HCT116 (cell line): ENCODE results near the gene COX11. TPM values are rescaled to one million over a fixed set of nuclear protein-coding genes. Genes with fewer than 3 reads are reported as not detected.
A peak's percentile ranks its signal among the peaks of the same experiment; 100 is the strongest.

Experiments used
- ATAC-seq: fragments of 200-7000 bp; cut with Tn5 transposase; 2 replicates; pipeline ENCODE4 v1.9.1; 2020; ENCODE audit warnings: mild to moderate bottlenecking, moderate library complexity
- BruUV-seq: library from RNA; stranded (reverse); fragments of 400-500 nt; replicated peaks from 2 replicates; lab custom pipeline; 2021; lab: Mats Ljungman, UMichigan
- CTCF ChIA-PET: fragments of 300-600 bp; sonication (Branson Sonifier 250); formaldehyde crosslinking; loops from one replicate; lab custom pipeline; 2021; ENCODE audit warnings: antibody characterized with exemption; lab: Charles Lee
- POLR2A ChIA-PET: fragments of 300-600, 350-600 bp; sonication (Branson Sonifier 250); formaldehyde crosslinking; loops from one replicate; lab custom pipeline; 2021; ENCODE audit warnings: antibody characterized with exemption; lab: Charles Lee
- RAD21 ChIA-PET, 2 experiments: fragments of 300-600 bp; sonication (Branson Sonifier 250); formaldehyde crosslinking; loops; one replicate each; lab custom pipeline; 2023; ENCODE audit warnings: low total read pairs in 2 of 2; ENCODE audit not compliant: uncharacterized antibody in 2 of 2, unreplicated experiment in 2 of 2, low non-redundant PET in 1 of 2; lab: Charles Lee
- DNase-seq: peaks from one replicate; pipeline ENCODE4 v3.0.0-alpha.2; 2010; ENCODE audit warnings: low read depth, low spot score
- H2AFZ ChIP-seq: fragments of 200-600 bp; shearing (Covaris generic), sonication (generic); 2 replicates; pipeline ENCODE4 v1.6.1; 2017; ENCODE audit warnings: low read depth, mixed run types, mixed read lengths, antibody characterized with exemption, low read length; ENCODE audit not compliant: poor library complexity, severe bottlenecking
- H3K27ac ChIP-seq: 2 replicates; pipeline ENCODE4 v1.5.1; 2012; ENCODE audit warnings: low read depth, low read length
- H3K27me3 ChIP-seq: fragments of 200-600 bp; sonication (generic); 2 replicates; pipeline ENCODE4 v1.6.1; 2016; ENCODE audit warnings: mixed run types, low read length, mixed read lengths; ENCODE audit not compliant: insufficient read depth
- H3K36me3 ChIP-seq, 2 experiments: fragments of 200-500 bp in 1 of 2; fragments of 200-600 bp in 1 of 2; sonication (Bioruptor generic) in 1 of 2; sonication (generic) in 1 of 2; 2 replicates each; pipeline versions ENCODE4 v1.5.1 to v1.6.1; 2014 to 2016; ENCODE audit warnings: low read length in 2 of 2, inconsistent platforms in 1 of 2, mixed read lengths in 1 of 2, mixed run types in 1 of 2; ENCODE audit not compliant: insufficient read depth in 2 of 2, control insufficient read depth in 1 of 2
- H3K4me1 ChIP-seq, 2 experiments: fragments of 200-600 bp in 1 of 2; sonication (generic) in 1 of 2; 2 replicates each; pipeline versions ENCODE4 v1.5.1 to v1.6.1; 2012 to 2017; ENCODE audit warnings: low read length in 2 of 2, inconsistent platforms in 1 of 2, mild to moderate bottlenecking in 1 of 2, mixed read lengths in 1 of 2, mixed run types in 1 of 2, moderate library complexity in 1 of 2; ENCODE audit not compliant: insufficient read depth in 2 of 2, control insufficient read depth in 1 of 2
- H3K4me2 ChIP-seq: fragments of 200-600 bp; sonication (generic); 2 replicates; pipeline ENCODE4 v1.6.1; 2017; ENCODE audit warnings: mixed run types, low read length, mixed read lengths
- H3K4me3 ChIP-seq, 2 experiments: fragments of 200-600 bp in 1 of 2; sonication (generic) in 1 of 2; replicated peaks in 1 of 2; 2 replicates each; pipeline ENCODE4 v1.5.1; 2011 to 2016; ENCODE audit warnings: low read length in 2 of 2, control low read depth in 1 of 2, low read depth in 1 of 2, mild to moderate bottlenecking in 1 of 2, mixed read lengths in 1 of 2, mixed run types in 1 of 2
- H3K79me2 ChIP-seq: fragments of 200-600 bp; sonication (generic); 2 replicates; pipeline ENCODE4 v1.6.1; 2017; ENCODE audit warnings: mild to moderate bottlenecking, mixed run types, low read length, moderate library complexity, mixed read lengths; ENCODE audit not compliant: insufficient read depth
- H3K9ac ChIP-seq: fragments of 200-600 bp; sonication (generic); 2 replicates; pipeline ENCODE4 v1.6.1; 2016; ENCODE audit warnings: low read length, mixed read lengths
- H3K9me2 ChIP-seq: fragments of 200-600 bp; sonication (generic), shearing (Covaris generic); 2 replicates; pipeline ENCODE4 v1.6.1; 2017; ENCODE audit warnings: mixed run types, mild to moderate bottlenecking, moderate library complexity; ENCODE audit not compliant: insufficient read depth
- H3K9me3 ChIP-seq, 2 experiments: fragments of 200-500 bp in 1 of 2; fragments of 200-600 bp in 1 of 2; sonication (Bioruptor generic) in 1 of 2; sonication (generic) in 1 of 2; 2 replicates each; pipeline ENCODE4 v1.6.1; 2014 to 2017; ENCODE audit warnings: low read length in 2 of 2, mixed read lengths in 2 of 2, inconsistent platforms in 1 of 2, low read depth in 1 of 2, mild to moderate bottlenecking in 1 of 2, mixed run types in 1 of 2, moderate library complexity in 1 of 2; ENCODE audit not compliant: control insufficient read depth in 1 of 2, insufficient read depth in 1 of 2
- H4K20me1 ChIP-seq: fragments of 200-600 bp; sonication (generic), shearing (Covaris generic); 2 replicates; pipeline ENCODE4 v1.6.1; 2017; ENCODE audit warnings: mixed run types, mild to moderate bottlenecking, moderate library complexity; ENCODE audit not compliant: insufficient read depth
- ATF3 ChIP-seq: IDR thresholded peaks from 2 replicates; pipeline ENCODE4 v1.6.1; 2012
- FOSL1 ChIP-seq: IDR thresholded peaks from 2 replicates; pipeline ENCODE4 v1.6.1; 2012; ENCODE audit warnings: low read depth
- POLR2A ChIP-seq: IDR thresholded peaks from 2 replicates; pipeline ENCODE4 v1.7.0; 2011; ENCODE audit warnings: borderline replicate concordance; ENCODE audit not compliant: insufficient read depth, insufficient read length; ENCODE audit errors: extremely low read depth
- SIN3A ChIP-seq: IDR thresholded peaks from 2 replicates; pipeline ENCODE4 v1.6.1; 2012; ENCODE audit warnings: low read depth
- intact Hi-C: fragments of 100-400 bp; cut with micrococcal nuclease; formaldehyde crosslinking; loops from 2 replicates; pipeline ENCODE4 v1.10.0; 2022
- total RNA-seq: library from RNA; stranded (reverse); gene quantifications from one replicate; pipeline ENCODE4 v1.2.1, GENCODE V29; 2021; ENCODE audit not compliant: unreplicated experiment

The COX11 gene
- total RNA-seq, 1 experiment from 2014 or later: 62.9 TPM

GRCh38 chr17:54971147-54971546, 2.7 kb upstream of the COX11 start:
- POLR2A ChIA-PET: no interaction called here
- no peak overlapping the region for H3K4me3 ChIP-seq

GRCh38 chr17:54969658-54970572, 1.5 kb upstream of the COX11 start:
- RAD21 ChIA-PET: no interaction called here
- CTCF ChIA-PET: interaction anchor here (1.0 kb wide), 1 partner anchor 544 kb away, joined by 3 read pairs; no protein-coding TSS in a partner anchor
- peaks cover 68% of the 10 kb centered on the region for H3K79me2 ChIP-seq
- ATAC-seq (no peak), DNase-seq (no peak)
- H3K4me3 ChIP-seq: peak overlapping the region; percentile 94 to 97
- H2AFZ ChIP-seq: no peak overlapping the region
- no peaks in the 10 kb centered on the region for H3K9me3 ChIP-seq
- H3K27ac ChIP-seq: peak overlapping the region; percentile 73; the same call in 1 of the 2 replicates
- POLR2A ChIA-PET: no interaction called here
- H3K4me1 ChIP-seq: peaks cover 3 to 16% of the 10 kb centered on the region in 2 experiments; a peak in 3 of 4 replicates
- no peaks in the 10 kb centered on the region for H3K9me2 ChIP-seq
- BruUV-seq: no TSS peak
- peak overlapping the region; percentile 87 for H3K9ac ChIP-seq
- no peaks in the 10 kb centered on the region for H4K20me1 ChIP-seq
- peak overlapping the region; percentile 91 for H3K4me2 ChIP-seq
- TF ChIP-seq POLR2A (no peak), SIN3A (0 out of 2 replicates have a peak, but pooled peaks have one; percentile 10)
- H3K27me3 ChIP-seq: no peaks in the 10 kb centered on the region
- intact Hi-C loops: loop anchor here (2.0 kb wide), 1 partner anchor 69 kb away; the partner anchor contains the start of gene TOM1L1
- H3K36me3 ChIP-seq: peaks cover under 1 to 6% of the 10 kb centered on the region in 2 experiments; a peak in 2 of 4 replicates

More at GRCh38 chr17:54971147-54971546, 2.7 kb upstream of the COX11 start:
- H3K9me2 ChIP-seq: no peaks in the 10 kb centered on the region
- H3K9ac ChIP-seq: no peak overlapping the region
- no peaks in the 10 kb centered on the region for H4K20me1 ChIP-seq
- no peaks in the 10 kb centered on the region for H3K36me3 ChIP-seq
- DNase-seq: no peak
- H2AFZ ChIP-seq: no peak overlapping the region
- no peaks in the 10 kb centered on the region for H3K9me3 ChIP-seq
- no peak for ATAC-seq
- no peak for TF ChIP-seq FOSL1
- no peak for TF ChIP-seq ATF3
- intact Hi-C loops: no loop called here
- no peaks in the 10 kb centered on the region for H3K27me3 ChIP-seq
- H3K4me1 ChIP-seq: peaks cover 3 to 16% of the 10 kb centered on the region in 2 experiments; a peak in 3 of 4 replicates
- BruUV-seq: no TSS peak
- peaks cover 56% of the 10 kb centered on the region for H3K79me2 ChIP-seq
- ChIA-PET RAD21 (no interaction called here), CTCF (no interaction called here)
- H3K4me2 ChIP-seq: no peak overlapping the region
- H3K27ac ChIP-seq: no peak overlapping the region
